HG03439 (cell line): Measurements from ENCODE around the gene ANO8.
A peak's percentile ranks its signal among the peaks of the same experiment; 100 is the strongest.
"Not testable (repeated sequence)": the region's sequence is repeated elsewhere in the genome, so short reads cannot be mapped to it uniquely, and the experiment has no call there.

ENCODE experiments used
- ATAC-seq: cut with Tn5 transposase; IDR thresholded peaks from one replicate; pipeline ENCODE4 v1.9.1; 2021; ENCODE audit warnings: mild to moderate bottlenecking, moderate library complexity; ENCODE audit not compliant: unreplicated experiment

ANO8 gene, protein sequence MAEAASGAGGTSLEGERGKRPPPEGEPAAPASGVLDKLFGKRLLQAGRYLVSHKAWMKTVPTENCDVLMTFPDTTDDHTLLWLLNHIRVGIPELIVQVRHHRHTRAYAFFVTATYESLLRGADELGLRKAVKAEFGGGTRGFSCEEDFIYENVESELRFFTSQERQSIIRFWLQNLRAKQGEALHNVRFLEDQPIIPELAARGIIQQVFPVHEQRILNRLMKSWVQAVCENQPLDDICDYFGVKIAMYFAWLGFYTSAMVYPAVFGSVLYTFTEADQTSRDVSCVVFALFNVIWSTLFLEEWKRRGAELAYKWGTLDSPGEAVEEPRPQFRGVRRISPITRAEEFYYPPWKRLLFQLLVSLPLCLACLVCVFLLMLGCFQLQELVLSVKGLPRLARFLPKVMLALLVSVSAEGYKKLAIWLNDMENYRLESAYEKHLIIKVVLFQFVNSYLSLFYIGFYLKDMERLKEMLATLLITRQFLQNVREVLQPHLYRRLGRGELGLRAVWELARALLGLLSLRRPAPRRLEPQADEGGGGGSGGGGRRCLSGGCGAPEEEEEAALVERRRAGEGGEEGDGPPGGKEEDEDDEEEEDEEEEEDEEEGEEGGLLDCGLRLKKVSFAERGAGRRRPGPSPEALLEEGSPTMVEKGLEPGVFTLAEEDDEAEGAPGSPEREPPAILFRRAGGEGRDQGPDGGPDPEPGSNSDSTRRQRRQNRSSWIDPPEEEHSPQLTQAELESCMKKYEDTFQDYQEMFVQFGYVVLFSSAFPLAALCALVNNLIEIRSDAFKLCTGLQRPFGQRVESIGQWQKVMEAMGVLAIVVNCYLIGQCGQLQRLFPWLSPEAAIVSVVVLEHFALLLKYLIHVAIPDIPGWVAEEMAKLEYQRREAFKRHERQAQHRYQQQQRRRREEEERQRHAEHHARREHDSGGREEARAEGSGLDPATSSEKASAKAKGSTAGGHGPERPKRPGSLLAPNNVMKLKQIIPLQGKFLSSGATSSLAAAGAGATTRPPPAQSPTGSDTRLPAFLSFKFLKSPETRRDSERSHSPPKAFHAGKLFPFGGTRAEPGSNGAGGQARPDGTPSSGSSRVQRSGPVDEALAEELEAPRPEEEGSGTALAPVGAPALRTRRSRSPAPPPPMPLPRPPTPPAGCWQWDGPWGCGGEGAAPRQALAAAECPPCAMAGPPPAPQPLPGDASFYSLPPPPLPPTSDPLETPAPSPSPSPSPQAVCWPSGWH

DNA sequence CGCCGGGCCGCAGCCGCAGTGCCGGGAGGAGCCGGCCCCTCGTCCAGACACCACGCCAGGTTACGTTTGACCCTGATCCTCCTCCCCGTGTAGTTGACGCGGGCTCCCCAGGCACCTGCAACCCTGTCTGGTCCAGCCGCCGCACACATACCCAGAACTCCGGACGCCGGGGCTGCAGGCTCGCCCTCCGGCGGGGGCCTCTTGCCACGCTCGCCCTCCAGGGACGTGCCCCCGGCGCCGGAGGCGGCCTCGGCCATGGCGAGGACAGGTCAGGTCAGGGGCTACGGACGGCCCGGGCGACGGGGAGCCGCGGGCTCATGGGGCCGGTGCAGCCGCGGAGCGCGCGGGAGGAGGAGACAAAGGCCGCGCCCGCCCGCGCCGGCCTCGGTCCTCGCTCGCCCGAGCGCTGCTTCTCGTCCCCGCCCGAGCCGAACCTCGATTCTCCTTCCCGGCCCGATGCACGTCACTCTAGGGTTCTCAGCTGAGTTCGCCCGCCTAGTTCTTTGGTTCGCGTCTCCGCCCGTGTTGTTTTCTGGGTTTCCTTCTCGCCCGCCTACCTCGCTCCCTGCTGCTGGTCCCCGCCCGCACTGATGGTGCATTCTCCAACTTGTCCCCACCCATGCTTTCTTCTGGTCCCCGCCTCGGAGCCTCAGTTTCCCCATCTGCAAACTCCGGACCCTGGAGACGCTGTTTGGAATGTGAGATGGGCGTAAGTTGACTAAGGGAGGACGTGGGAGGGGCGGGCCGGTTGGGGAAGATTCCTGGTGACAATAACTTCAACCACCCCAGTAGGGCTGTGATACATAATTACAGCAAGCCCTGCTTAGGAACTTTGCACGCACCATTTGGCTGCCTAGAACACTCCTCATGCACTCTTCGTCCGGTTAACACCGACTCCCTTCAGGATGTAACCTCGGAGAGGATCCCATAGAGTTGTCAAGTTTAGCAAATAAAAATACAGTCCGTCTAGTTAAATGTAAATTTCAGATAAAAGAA, at the start of gene ANO8:
ANO8 (minus strand) TSS at position 442 of the 996 bp plus-strand sequence; CDS start at position 257, 185 bp downstream.
- ATAC-seq, result peak; percentile 45

DNA sequence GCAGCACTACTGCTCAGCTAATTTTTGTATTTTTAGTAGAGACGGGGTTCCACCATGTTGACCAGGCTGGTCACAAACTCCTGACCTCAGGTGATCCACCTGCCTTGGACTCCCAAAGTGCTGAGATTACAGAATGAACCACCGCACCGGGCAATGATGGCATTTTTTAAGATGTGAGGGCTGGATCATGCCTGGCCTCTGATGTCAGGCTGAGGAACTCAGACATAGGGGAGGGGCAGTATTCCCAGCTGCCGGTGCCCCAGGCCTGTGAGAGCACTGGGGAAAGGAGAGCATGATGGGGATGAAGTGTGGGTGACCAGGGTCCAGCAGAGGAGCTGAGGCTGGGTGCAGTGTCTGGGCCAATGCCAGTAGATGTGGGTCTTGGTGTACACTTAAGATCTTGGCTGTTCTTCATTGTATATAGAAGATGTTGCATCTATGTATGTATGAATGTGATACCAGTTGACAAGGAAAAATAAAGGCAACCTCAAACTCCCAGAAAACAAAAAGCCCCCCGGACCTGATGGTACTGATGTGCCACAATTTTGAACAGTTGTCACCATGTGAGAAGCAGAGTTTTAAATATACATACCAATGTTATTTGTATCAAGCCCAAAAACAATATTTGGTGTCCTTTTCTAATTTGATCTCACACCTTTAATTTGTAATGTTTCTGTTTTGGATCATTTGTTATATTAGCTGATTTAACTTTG, 45.9 kb upstream of the ANO8 start:
- no peak for ATAC-seq

DNA sequence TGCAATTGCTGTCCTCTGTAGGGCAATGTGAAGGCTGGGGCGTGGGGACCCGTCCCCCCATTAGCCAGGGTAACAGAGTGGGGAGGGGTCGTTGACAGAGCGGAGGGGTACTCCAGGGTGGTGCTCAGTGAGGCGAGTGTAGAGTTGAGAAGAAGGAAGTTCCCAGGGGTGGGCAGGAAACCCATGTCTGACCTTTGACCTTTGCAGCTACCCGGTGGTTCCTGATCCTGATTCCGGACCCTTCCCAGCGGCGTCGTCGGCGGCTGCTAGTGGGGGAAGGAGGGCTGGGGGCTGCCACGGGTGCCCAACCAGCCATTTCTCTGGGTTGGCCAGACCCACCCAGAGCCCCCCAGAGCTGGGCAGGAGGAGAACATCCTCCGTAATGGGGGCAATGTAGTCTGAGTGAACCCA, 44.6 kb upstream of the ANO8 start:
- no peak for ATAC-seq

DNA sequence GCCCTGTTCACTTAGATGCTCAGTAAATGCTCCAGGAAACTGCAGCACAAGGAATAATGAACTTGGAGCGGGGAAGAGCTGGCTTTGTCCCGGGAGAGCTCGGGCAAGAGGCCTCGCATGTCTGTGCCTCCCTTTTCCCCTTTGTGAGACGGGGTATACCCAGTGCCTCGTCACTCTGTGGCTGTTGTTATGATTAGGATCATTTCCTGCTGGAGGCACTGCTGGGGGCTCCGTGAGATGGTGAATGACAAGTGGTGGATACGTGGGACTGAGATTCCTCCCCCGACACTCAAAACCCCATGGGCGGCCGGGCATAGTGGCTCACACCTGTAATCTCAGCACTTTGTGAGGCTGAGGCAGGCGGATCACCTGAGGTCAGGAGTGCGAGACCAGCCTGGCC, 43.6 kb upstream of the ANO8 start:
- no peak for ATAC-seq

DNA sequence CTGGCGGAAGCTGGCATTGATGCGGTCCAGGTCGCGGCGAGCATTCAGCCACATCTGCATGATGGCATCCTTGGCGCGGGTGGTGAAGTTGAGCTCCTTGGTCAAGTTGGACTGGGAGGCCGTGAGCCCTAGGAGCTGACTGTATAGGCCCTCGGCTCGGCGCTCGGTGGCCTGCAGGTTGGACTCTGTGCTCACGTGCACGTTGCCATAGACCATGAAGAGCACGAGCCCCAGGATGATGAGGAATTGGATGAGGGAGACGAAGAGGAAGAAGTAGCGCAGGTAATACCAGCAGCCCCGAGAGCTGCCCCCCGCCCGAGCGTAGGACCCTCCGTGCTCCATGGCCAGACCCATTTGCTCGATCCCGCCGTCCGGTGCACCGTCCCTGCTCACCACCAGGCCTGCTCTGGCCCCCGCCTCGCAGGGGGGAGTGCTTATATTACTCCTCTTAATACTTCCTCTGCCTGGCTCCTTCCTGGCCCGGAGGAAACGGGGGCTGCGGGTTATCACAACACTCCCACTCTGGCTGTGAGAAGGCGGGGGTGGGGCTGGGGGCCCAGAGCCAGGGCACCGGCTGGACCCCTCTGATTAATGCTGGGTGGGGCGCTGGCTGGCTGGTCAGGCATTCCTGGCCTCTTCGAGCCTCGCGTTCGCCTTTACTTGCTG, 42.4 kb upstream of the ANO8 start, which contains the start of gene PLVAP:
PLVAP (minus strand) TSS at position 408 of the 666 bp plus-strand sequence; CDS start at position 354, 54 bp downstream.
- ATAC-seq, result no peak

DNA sequence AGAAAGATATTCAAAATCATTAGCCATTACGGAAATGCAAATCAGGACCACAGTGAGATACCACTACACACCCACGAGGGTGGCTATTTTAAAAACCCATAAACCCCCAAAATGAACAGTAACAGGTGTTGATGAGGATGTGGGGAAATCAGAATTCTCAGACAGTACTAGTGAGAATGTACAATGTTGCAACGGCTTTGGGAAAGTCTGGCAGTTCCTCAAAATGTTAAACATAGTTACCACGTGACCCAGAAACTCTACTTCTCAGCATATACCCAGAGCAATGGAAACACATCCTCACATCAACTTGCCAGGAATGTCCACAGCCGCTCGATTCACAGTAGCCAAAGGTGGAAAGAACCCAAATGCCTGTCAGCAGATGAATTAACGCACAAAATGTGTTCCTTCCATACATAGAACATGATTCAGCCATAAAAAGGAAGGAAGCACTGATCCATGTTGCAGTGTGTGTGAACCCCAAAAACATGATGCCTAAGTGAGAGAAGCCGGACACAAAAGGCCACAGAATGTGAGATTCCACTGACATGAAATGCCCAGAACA, 35.5 kb upstream of the ANO8 start:
- no peak for ATAC-seq

DNA sequence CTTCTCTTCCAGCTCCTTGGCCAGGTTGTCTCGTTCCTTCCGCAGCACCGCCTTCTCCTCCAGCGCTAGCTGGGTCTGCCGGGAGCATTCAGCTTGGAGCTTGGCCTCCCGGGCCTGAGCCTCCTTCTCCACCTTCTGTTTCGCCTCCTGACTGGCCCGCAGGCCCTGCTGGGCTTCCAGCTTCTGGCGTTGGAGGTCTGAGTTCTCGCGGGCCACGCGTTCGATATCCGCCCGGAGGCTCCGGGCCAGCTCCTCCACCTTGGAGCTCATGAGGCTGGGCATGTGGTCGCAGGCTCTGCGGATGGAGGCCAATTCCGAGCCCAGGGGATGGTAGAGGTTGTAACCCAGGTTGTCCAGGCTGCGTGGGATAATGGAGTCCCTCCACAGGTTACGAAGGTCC, 30.7 kb upstream of the ANO8 start:
- ATAC-seq, result no peak

DNA sequence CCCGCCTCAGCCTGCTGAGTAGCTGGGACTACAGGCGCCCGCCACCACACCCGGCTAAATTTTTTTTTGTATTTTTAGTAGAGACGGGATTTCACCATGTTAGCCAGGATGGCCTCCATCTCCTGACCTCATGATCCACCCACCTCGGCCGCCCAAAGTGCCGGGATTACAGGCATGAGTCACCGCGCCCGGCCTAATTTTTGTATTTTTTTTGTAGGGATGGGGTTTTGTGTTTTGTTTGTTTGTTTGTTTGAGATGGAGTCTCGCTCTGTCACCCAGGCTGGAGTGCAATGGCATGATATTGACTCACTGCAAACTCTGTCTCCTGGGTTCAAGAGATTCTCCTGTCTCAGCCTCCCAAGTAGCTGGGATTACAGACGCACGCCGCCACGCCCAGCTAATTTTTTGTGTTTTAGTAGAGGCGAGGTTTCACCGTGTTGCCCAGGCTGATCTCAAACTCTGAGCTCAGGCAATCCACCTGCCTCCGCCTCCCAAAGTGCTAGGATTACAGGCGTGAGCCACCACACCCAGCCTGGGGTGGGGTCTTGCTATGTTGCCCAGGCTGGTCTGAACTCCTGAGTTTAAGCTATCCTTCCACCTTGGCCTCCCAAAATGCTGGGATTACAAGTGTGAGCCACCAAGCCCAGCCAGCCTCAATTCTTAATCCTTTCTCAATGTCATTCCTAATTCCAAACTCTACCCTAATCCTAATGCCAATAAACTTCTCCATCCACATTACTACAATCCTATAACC, 29.4 kb upstream of the ANO8 start:
- ATAC-seq, result not testable (repeated sequence)

DNA sequence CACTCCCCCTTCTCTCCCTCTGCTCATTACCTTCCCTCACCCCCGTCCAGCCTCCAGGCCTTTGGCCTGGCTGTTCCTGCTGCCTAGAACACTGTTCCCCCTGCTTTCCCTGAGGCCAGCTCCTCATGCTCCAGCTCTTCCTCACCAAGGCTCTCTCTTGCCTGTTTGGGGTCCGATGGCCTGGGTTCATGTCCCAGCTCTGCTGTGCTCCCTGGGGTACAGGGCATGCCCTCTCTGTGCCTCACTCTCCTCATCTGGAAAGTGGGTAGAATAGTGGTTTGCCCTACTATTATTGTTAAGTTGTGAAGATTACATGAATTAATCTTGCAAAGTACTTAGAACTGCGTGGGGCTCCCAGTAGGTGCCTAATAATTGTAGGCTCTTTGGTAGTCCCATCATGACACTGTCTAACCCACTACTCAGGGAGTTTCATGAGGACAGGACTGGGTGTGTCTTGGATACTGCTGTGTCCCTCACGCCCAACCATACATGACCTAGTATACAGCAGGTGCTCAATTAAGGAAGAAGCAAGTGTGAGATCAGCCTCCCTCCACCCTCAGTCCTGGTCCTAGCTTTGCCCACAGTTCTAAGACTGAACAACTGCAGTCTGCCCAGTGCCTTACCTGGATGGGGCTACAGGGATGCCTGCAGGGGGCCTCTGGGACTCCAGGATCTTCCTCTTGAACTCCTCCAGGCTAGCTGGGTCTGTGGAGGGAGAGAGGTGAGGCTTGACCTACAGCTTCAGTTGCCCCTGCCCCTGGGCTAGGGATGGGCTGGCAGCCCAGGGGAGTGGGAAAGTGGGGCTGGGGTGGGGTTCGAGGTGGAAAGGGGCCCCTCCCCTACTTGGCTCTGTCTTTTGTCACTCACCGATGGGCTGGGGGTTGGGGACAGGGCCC, 25.5 kb upstream of the ANO8 start:
- no peak for ATAC-seq

DNA sequence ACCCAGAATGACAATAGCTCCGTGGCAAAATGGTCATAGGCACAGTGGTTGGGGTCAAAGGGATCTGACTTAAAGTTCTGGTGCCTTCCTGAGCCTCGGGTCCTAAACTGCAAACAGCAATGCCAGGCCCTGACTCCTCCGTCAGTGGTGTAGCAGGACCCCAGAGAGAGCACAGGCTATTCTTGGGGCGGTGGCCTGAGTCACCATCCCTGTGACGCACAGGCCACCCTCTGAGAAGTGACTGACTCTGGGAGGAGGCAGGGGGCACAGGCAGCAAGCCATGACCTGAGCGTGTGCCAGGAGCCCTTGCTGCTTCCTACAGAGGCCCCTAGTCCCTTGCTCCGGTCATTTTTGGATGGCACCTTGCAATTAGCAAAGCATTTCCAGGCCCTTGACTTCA, 23.7 kb upstream of the ANO8 start:
- ATAC-seq, result no peak

DNA sequence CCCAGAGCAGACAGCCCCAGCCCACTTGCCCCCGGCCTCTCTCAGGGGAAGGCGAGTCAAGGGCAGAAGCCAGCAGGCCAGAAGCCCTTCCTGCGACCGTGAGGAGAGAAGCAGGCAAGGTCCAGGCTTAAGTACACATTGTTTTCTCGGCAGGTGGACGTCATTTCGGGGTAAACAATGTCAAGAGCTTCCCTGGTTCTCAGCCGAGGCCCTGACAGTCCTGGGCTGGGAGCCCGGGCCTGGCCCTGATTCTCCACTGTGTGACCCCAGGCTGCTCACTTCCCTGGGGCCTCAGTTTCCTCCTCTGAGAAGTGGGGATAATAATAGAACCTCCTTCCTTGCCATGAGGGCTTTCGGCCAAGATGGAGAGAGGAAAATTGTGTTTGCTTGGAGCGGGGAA, 23.1 kb upstream of the ANO8 start:
- no peak for ATAC-seq

DNA sequence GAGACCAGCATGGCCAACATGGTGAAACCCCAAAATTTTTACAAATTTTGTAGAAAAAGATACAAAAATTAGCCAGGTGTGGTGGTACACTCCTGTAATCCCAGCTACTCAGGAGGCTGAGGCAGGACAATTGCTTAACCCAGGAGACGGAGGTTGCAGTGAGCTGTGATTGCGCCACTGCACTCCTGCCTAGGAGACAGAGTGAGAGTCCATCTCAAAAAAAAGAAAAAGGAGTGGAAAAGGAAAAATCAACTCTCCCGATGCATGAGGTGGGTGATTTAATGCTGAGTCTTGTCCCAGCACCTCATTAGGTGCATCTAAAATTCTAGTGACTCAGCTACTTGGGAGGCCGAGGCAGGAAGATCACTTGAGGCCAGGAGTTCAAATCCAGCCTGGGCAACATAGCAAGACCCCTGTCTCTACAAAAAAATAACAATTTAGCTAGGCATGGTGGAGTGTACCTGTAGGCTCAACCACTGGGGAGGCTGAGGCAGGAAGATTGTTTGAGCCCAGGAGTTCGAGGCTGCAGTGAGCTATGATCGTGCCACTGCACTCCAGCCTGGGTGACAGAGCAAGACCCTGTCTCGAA, 22.5 kb upstream of the ANO8 start:
- no peak for ATAC-seq

DNA sequence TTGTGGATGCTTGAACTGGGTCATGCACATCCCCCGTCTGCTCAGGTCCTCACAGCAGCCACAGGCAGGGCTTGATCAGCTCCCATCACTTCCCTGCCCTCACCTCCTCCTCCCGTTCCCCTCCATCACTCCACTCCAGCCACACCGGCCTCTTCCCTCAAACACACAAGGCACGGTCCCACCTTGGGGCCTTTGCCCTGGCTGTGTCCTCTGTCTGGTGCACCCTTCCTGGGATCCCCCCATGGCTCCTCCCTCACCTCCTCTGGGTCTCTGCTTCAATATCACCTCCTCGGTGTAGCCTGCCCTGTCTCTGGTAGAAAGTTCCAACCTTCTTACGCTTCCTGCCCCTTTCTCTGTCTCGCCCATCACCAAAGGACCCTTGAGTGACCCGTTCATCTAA, 18.7 kb upstream of the ANO8 start:
- ATAC-seq, result no peak

DNA sequence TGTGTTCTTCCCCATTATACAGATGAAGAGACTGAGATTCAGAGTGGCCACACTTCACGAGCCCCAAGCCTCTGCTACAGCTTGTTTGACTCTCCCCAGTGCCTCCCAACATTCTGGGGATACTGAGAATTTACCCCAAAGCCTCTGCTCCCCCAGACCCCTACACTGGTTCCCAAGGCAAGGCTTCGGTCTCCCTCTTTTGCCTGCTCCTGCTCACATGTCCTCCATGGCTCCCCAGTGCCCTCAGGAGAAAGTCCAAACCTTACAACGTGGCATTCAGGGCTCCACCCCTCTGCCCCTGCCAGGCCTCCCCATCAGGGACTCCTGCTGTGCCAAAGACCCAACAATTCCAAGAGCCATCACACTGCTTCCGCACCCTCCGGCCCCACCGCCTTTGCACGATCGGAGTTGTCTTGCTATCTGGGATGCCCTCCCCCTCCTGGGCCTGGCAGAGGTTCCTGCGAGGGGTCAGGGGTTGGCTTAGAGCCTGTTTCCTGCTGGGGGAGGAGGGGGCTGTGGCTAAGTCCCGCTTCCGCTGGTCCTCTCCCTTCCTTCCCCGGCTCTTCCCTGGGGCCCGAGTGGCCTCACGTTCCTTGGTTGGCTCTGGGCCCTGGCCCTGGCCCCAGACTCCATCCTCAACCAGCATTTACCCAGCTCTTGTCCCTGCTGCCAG, 18.1 kb upstream of the ANO8 start:
- ATAC-seq, result no peak

DNA sequence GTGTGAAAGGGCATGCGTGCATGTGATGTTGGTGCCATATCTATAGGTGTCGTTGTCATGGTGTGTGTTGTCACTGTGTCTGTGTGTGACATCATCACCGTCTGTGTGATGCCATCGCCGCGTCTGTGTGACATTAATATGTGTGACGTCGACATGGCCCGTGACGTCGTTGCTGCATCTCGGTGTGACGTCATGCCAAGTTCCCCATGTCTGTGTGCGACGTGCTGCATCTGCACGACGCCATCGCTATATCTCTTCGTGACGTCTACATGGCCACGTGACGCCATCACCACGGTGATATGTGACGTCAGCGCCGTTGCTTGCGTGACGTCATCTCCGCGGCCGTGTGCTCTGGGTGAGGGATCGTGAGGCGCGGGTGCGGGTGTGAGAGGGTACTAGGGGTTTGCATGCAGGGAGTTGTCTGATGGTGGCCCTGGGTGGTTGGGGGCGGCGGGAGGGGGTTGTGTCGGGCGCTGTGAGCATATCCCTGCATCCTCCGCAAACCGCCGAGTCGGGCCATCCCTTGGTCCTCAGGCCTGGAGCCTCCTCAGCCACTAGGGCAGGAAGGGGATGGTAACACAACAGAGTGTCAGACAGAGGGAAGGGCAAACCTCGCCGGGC, 17.3 kb upstream of the ANO8 start:
- ATAC-seq, result no peak
